PFSK-1 (cell line): ENCODE results near the gene TMEM181.

Experiments
- FOXP2 ChIP-seq: optimal IDR thresholded peaks from 2 replicates; pipeline ENCODE3; 2011; ENCODE audit warnings: borderline replicate concordance, control low read depth, inconsistent platforms; ENCODE audit not compliant: insufficient read depth; ENCODE audit errors: extremely low read length, extremely low read depth
- POLR2AphosphoS5 ChIP-seq: IDR thresholded peaks from 2 replicates; pipeline ENCODE4 v1.6.1; 2012; ENCODE audit warnings: low read depth, mild to moderate bottlenecking, control low read depth, low read length, moderate library complexity
- REST ChIP-seq, 2 experiments: IDR thresholded peaks; 2 replicates each; pipeline versions ENCODE4 v1.6.1 to v1.8.0; 2011 to 2012; ENCODE audit warnings: low read depth in 2 of 2, low read length in 2 of 2, control low read depth in 1 of 2, inconsistent platforms in 1 of 2, mild to moderate bottlenecking in 1 of 2, moderate library complexity in 1 of 2; ENCODE audit not compliant: insufficient read depth in 1 of 2
- SIN3A ChIP-seq: IDR thresholded peaks from 2 replicates; pipeline ENCODE4 v1.6.1; 2012; ENCODE audit warnings: mild to moderate bottlenecking, low read length, moderate library complexity, borderline replicate concordance; ENCODE audit not compliant: insufficient read depth
- TAF1 ChIP-seq: IDR thresholded peaks from 2 replicates; pipeline ENCODE4 v1.6.1; 2012; ENCODE audit warnings: low read length, control low read depth, borderline replicate concordance; ENCODE audit not compliant: insufficient read depth

The TMEM181 gene

DNA sequence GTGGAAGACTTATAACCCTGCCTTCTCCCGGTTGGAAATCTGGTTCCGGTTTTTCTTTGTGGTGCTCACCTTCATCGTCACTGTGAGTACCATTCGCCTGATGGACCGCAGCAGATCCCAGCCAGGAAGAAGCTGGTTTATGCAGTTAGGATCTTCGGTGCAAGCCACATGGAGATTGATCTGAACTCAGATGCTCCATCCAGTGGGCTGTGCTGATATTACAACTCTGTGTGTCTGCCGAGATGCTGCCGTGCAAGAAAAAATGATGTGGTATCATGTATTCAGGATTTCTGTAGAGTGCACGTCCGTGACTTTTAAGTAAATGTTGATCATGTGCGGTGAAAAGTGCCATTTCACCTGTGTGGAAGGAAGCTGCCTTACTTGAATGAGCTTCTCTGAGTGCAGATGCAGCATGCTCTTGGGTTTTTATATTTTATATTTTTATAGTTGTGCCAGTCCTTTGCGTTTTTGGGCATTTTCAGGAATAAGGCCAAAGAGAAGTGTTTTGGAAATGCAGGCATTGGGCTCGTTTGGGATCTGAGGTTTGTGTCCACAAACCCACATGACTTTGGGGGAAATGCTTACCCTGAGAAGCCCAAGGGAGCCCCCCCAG is 45.5 kb downstream of the TMEM181 start:
- TF ChIP-seq SIN3A (no peak), REST (IDR thresholded peaks at IDR 0.05; ENCODE audit: insufficient read depth in 1 of 2, low read depth in 2 of 2, low read length in 2 of 2) (no peak), FOXP2 (no peak), TAF1 (no peak), POLR2AphosphoS5 (no peak)

DNA sequence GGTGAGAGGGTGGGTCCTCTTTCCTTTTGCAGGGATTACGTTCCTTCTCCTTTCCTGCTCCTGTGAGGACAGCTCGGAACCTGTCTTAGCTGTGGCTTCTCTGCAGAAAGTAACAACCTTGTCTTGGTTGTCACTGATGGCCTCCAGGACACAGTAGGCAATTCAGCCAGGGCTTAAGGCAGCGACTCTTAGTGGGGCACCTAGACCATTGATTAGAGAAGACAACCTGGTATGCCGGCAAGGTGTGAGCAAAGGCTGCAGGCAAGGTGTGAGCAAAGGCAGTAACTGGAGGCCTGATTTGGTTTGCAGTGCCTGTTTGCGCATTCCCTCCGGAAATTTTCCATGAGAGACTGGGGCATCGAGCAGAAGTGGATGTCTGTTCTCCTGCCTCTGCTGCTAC is 47.0 kb downstream of the TMEM181 start:
- TF ChIP-seq FOXP2 (no peak), SIN3A (no peak), POLR2AphosphoS5 (no peak), TAF1 (no peak), REST (IDR thresholded peaks at IDR 0.05; ENCODE audit: insufficient read depth in 1 of 2, low read depth in 2 of 2, low read length in 2 of 2) (no peak)

- TF ChIP-seq REST (IDR thresholded peaks at IDR 0.05; ENCODE audit: insufficient read depth in 1 of 2, low read depth in 2 of 2, low read length in 2 of 2) (no peak), TAF1 (no peak), SIN3A (no peak), POLR2AphosphoS5 (no peak), FOXP2 (no peak)
These were observed 47.7 kb downstream of the TMEM181 start for GRCh38 chr6:158607411-158608170.

DNA sequence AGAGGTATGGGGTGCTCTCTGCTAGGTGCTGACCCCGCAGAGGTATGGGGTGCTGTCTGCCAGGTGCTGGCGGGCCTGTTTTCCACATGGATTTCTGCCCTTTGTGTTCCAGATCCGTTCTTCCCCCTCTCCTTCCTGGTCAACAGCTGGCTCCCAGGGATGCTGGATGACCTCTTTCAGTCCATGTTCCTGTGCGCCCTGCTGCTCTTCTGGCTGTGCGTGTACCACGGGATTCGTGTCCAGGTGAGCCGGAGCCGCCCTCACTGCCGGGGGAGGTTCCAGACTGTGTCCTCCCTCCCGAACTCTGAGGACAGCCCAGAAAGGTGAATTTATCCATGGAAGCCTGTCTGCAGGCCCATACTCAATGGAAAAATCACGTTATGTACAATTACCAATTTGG is 48.3 kb downstream of the TMEM181 start:
- no peak for TF ChIP-seq REST (IDR thresholded peaks at IDR 0.05; ENCODE audit: insufficient read depth in 1 of 2, low read depth in 2 of 2, low read length in 2 of 2)
- no peak for TF ChIP-seq TAF1
- TF ChIP-seq FOXP2, result no peak
- no peak for TF ChIP-seq POLR2AphosphoS5
- no peak for TF ChIP-seq SIN3A
